T1000 (cell line): Measurements from ENCODE around the gene NEK2.
A peak's percentile ranks its signal among the peaks of the same experiment; 100 is the strongest.
"Not testable (repeated sequence)": the region's sequence is repeated elsewhere in the genome, so short reads cannot be mapped to it uniquely, and the experiment has no call there.

Experiments
- DNase-seq: peaks from one replicate; lab custom pipeline; 2025; ENCODE audit warnings: mixed read lengths; lab: John Stamatoyannopoulos, UW

Gene NEK2

DNA sequence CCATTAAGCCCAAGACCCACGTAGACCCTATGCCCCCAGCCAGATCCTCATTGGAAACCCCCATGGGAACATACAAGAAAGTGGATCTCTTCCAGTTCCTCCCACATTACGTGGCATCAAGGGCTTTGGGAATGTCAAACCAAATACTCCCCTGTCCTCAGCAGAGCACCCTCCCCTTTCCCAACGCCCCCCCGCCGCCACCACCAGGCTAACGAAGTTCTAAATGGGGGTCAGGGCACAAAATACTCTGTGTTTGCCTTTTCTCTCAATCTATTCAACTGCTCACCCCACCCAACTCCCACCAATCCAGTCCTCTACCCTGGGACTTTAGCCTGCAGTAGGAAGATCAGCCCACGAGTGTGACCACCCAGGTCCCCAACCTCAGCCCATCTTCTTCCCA, 24.5 kb downstream of the NEK2 start:
- no peak for DNase-seq

DNA sequence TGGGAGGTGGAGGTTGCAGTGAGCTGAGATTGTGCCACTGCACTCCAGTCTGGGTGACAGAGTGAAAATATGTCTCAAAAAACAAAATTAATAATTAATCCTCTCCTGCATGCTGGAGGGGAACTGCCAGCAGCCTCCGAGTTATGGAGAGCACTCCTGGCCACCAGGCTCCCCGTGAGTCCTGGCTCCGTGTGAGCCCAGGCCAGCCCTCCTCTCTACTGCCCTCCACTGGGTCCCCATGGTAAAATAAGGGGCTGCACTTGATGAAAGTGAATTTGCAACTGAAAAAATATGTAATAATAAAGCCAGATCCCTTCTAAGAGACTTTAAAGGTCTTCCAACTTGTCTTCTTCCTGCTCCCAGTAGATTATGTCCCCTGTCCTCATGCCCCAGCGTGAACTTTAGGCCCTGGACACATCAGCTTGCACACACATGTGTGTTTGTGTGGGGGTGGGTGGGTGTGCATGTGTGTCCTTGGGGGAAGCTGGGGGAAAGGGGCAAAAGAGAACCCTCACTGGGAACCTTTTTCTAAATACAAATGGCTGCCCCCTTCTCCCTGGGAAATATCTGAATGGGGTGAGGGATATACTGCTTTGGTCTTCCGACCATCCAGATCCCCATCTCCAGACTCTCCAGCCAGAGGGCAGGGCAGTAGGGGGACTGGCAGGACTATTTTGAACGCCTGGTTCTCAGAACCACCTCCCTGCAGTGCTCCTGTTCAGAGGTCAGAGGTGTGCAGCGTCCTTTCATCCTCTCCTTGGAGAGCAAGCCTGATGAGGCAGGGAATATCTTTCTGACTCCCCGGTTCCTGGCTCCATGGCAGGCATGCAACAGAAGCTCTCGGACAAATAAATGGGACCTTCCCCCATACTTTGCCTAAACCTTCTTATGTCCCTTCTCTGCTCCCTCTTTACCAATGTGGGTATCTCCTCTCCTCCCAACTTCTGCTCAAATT, 26.2 kb downstream of the NEK2 start:
- no peak for DNase-seq

DNA sequence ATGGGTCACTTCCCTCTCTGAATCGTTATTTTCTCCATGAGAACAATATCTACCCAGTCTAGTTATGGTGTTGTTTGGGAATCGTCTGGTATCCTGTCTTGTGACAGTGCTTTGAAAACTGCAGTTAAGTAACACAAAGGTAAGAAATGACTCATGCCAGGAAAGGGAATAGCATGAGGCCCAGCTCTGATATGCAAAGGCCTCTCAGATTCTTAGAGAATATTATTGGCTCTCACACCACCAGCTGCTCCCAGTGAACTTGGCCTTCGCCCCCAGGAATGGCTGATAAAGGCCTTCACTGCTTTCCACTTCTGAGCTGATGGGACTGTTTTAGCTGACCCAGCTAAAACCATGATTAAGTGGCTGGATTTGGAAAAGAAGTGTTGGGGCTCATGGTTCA, 27.1 kb downstream of the NEK2 start:
- no peak for DNase-seq

DNA sequence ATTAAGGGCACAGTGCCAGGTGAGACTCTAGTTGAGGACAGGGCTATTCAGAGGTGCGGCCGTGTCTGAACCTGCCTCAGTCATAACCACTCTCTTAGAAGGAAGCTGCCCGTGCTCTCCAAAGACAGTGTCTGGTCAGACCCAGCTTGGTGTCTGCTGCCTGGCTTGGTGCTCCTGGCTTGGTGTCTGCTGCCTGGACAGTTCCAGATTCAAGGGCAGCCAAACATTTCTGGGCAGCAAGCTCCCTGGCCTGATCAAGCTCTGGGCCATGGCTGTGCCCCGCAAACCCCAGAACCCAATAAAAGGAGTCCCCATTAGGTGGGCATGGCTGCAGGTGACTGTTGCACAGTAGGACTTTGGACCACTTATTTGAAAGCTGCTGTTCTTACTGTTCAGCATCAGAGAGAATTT, 27.7 kb downstream of the NEK2 start:
- DNase-seq, result no peak

DNA sequence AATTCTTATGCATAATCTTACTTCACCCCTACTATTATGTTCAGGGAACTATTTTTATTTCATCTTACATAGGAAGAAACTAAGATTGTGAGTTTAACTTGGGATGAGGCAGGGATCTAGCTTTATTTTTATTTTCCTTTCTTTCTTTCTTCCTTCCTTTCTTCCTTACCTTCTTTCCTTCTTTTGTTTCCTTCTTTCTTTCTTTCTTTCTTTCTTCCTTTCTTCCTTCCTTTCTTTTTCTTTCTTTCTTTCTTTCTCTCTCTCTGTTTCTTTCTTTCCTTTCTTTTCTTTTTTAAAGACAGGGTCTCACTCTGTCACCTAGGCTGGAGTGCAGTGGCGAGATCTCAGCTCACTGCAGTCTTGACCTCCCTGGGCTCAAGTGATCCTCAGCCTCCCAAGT, 28.9 kb downstream of the NEK2 start:
- DNase-seq, result no peak

DNA sequence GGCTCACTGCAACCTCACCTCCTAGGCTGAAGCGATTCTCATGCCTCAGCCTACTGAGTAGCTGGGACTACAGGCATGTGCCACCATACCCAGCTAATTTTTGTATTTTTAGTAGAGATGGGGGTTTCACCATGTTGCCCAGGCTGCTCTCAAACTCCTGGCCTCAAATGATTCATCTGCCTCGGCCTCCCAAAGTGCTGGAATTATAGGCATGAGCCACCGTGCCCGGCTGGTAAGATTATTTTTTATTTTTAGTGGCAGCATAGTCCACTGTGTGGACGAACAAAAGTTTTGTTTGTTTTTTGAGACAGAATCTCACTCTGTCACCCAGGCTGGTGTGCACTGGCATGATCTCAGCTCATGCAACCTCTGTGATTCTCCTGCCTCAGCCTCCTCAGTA, 29.8 kb downstream of the NEK2 start:
- not testable (repeated sequence) for DNase-seq

DNA sequence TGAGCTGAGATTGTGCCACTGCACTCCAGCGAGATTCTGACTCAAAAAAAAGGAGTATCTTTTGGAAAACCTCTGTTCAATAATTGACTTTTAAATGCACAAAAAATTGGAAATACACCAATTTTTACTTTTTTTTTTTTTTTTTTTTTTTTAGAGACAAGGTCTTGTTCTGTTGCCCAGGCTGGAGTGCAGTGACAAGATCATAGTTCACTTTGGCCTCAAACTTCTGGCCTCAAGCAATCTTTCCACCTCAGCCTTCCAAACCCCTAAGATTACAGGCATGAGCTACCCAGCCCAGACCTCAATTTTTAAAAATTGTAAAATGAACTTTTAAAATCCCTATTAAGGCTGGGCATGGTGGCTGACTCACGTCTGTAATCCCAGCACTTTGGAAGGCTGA, 30.8 kb downstream of the NEK2 start:
- no peak for DNase-seq

DNA sequence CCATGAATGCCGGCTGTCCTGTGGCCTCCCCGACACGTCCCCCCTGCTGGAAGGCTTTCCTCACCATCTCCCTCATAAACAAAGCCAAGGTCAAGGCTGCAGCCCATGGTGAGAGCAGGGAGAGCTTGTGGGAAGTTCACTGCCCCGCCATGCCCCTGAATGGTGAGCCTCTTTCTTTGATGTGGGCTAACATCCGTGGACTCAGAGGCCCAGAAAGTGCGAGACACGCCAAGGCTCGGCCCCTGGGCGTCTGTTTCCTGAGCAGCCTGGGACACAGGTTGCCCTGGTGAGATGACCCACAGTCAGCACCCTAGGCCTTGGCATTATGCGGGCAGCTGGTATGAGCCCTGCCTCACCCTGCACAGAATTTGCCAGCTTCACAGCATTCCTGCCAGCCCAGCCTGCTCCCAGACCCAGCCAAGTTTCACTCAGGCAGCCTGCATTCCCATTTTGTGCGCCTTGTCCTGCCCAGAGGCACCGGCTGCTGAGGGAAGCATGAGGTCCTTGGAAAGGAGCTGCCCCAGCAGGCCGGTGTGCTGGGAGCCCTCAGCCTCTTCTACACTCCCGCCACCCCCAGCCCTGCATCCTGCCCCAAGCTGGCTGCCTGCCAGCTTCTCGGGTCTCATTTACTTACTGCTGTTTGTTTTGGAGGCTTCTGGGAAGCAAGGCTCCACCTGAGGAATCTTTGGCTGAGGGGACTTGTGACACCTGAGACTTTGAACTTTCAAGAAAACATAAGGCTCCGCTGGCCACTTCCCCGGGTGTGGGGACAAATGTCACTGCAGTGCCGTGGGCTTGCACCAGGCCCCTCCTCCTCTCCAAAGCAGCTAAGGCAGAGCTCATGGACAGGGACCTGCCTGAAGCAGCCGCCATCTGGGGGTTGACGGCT, 31.9 kb downstream of the NEK2 start:
- no peak for DNase-seq

DNA sequence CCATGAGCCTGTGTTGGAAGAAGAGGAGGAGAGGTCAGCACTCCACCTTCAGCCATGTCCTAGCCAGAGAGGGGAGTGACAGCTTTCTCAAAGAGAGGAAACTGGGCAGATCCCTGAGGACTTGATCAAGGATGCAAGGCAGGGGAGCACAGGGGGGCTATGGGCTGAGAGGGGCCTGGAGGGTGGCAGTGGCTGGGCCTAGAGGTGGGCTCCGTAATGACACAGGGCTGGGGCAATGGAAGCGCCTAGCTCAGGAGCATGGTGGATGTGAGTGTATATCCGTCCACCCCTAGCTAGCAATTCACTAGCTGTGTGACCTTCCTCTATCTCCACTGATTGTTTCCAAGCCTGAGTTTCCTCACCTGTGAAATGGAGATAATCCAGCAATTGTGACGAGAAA, 32.6 kb downstream of the NEK2 start:
- no peak for DNase-seq

DNA sequence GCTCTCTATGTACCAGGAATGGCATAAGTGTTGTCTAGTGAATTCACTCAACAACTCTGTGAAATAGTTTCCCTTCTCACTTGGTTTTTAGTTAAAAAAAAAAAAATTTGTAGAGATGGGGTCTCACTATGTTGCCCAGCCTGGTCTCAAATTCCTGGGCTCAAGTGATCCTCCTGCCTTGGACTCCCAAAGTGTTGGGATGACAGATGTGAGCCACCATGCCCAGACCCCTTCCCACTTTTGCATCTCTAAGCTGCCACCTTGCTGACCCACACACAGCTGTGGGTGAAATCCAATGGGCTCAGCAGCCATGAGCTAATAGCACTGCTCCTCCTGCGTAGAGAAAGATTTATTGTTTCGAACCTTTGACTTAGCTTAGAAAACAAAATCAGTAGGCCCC, 33.5 kb downstream of the NEK2 start:
- DNase-seq, result no peak

DNA sequence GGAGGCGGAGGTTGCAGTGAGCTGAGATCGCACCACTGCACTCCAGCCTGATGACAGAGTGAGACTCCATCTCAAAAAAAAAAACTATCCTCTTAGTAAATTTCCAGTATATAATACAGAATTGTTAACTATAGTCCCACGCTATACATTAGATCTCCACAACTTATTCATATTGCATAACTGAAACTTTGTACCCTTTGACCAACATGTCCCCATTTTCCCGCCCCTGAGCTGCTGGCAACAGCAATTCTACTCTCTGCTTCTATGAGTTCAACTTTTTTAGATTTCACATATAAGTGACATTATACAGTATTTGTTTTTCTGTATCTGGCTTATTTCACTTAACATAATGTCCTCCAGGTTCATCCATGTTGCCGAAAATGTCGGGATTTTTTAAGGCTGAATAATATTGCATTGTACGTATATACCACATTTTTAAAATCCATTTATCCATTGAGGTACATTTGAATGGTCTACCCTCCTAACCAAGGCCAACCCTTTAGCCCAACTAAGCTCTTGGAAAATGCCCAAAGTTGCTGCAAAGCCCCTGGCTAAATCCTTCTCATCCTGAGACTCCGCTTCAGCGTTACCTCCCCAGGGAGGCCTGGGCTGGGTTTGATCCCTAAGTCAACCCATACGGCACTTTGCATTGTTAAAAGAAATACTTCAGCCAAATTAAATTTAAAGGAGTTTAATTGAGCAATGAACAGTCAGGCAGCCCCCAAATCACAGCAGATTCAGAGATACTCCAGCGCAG, 34.2 kb downstream of the NEK2 start:
- no peak for DNase-seq

DNA sequence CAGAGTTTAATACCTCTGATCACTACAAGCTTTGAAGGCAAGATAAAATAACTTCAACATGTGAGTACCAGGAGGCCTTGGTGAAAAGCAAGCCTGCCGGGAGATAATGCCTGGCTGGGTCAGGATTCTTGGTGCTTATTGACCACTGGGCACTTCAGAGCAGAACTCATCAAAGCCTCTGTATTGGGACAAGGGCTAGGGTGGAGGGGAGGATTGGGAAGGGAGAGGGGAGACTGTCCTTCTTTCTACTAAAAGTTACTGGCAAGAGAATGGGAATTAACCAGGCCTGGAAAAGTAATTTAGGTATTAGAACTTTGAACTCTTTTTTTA, 35.2 kb downstream of the NEK2 start:
- DNase-seq, result no peak

DNA sequence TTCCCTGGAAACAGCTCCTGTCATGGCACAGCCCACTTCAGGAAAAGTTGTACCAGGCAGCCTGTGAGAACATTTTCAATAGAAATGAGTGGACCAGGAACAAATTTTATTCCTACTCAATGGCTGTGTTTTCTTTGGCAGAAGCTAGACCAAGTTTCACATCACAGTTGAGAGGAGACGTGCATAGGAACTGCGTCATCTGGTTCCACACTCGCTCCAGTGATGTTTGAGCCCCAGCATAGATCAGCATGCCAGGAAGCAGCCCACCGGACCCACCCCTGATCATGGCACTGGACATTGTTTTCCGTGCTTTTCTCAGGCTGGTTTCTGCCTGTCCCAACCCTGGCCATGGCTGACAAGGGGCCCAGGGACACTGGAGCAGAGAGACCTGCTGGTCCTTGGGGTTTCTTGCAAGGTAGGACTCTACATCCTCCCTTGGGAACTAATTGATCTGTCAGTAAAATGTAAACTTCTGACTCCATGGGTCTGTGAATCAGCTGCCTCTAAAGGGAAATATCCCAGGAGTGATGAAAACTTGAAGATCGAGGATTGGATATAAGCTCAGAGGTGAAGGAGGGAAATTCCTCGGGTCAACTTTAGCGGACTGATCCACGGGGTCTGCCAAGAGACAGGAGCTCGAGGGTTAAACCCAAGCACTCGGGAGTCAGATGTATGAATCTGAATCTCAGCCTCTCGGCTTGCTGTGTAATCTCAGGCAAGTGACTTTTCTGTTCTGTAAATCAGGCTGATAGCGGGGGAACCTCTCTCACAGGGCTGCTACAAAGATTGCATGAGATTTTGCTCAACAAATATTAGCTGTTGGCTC, 35.7 kb downstream of the NEK2 start:
- DNase-seq, result peak; percentile 67

DNA sequence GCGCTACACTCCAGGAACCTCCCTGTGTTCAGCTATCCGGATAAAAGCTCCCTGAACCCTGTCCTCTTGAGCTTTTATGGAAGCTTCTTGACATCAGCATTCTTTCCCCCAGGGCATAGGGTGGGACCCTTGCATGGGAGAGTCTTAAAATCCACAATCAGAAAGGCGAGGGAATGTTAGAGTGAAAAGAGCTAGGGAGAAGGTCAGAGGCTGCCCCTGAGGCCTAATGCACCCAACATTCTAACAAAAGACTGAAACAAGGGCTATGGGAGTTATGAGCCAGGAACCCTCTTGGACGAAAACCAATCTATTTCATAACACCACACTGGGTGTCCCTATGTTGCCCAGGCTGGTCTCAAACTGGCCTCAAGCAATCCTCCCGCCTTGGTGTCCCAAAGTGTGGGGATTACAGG, 36.7 kb downstream of the NEK2 start:
- no peak for DNase-seq

DNA sequence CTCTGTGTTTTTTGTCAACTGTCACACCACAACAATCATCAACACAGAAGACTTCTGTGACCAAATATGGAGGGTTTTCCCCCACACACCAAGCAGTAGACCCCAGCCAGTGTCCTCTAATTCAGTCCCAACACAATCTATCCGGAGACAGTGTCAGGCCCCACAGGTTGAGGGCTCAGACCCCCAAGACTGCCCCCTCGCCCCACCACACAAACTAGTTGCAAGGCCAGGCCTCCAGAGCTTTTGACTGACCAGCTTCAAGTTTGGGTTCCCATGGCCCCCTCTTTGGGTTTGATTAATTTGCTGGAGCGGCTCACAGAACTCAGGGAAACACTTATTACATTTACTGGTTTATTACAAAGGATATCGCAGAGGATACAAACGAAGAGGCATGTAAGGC, 37.2 kb downstream of the NEK2 start:
- no peak for DNase-seq

DNA sequence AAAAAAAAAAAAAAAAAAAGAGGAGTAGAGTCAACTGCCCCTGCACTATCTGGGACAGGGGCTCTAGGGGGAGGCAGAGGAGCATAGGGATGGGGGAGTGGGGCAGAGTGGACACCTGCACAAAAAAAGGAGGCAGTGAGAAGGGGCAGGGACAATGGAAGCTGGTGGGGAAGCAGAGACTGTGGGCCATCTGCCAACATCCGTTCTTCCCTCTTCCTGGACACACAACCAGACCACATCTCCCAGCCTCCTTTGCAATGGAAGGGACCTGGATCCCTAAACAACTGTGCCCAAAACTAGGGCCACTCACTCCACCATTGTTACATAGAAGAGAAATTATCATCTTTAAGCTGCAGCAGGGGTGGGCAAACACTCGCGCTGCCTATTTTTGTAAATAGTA, 38.4 kb downstream of the NEK2 start:
- DNase-seq, result no peak

DNA sequence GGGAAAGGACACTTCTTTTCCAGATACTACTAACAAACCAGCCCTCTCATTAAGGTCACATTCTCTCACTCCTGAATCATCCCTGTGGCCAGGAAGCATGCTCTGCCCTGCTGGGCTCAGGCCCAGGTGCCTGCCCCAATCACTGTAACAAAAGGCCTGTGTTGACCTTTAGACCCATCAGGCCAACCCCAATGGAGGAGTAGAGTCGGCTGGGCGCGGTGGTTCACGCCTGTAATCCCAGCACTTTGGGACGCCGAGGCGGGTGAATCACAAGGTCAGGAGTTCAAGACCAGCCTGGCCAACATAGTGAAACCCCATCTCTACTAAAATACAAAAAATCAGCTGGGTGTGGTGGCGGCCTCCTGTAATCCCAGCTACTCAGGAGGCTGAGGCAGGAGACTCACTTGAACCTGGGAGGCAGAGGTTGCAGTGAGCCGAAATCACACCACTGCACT, 38.8 kb downstream of the NEK2 start:
- not testable (repeated sequence) for DNase-seq

DNA sequence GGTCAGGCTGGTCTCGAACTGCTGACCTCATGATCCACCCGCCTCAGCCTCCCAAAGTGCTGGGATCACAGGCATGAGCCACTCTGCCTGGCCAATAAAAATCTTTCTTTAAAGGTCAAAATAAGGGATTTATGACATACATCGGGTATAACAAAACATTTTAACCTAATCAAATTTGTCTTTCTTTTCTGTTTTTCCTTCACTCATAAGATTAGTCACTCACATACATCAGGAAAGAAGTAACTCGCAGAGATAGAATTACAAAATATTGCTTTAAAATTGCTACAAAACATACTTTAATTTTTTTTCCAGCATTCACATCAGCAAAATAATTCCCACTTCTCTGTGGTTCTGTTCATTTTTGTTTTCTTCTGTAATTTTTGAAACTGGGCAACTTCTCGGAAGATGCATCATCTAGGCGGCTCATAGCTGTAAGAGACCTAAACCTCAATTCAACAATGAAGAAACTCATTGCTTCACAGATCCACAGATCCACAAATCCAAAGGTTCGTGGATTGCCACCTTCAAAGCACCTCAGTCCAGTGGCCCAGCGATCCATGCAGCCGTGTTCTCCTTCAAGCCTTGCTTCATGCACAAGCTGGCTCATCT, 39.7 kb downstream of the NEK2 start:
- no peak for DNase-seq

DNA sequence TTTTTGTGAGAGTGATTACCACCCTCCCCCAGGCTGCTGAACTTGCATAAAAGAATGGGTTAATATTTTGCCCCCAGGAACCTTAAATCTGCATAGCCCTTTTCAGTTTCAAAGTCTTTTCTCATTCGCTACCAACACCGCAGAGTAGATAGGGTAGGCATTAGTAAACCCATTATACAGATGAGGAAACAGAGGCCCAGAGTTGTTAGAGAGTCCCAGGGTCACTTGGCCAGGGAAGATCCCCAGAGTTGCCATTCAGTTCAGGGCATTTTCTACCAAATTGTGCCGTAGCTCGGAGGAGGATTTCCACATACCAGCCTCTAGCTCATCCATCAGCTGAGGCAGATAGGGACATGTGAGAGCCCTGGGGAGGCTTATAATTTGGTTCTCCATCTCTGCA, 40.5 kb downstream of the NEK2 start:
- DNase-seq, result no peak

DNA sequence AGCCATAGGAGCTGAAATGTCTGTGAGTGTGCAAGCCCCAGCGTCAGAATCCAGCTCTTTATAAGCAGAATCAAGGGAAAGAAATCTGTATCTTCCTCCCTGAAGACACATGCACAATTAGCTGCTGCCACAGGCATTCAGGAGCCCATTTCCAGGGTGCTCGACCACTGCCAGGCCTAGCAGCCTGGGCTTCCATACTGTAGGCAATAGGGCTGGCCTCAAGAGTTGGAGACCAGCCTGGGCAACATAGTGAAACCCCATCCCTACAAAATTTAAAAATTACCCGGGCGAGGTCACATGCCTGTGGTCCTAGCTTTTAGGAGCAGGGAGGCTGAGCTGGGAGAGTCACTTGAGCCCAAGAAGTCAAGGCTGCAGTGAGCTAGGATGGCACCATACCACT, 41.0 kb downstream of the NEK2 start:
- DNase-seq, result no peak

DNA sequence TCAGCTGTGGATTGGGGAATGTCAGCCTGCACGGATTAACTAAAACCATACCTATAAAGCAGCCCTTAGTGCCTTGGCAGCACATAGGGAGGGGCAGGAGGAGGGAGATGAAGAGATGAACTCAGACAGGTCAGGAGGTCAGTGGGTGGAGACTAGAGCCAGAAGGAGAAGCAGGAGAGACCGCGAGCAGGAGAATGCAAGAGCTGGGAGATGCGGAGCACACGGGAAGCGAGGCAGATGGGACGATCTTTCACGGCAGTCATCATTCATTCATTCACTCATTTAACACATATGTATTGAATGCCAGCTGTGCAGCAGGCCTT, 41.9 kb downstream of the NEK2 start:
- no peak for DNase-seq
